GM23248 (cell line): Measurements from ENCODE around the gene ZCCHC8. TPM values are rescaled to one million over a fixed set of nuclear protein-coding genes. Genes with fewer than 3 reads are reported as not detected.

Source experiments
- DNase-seq: peaks from one replicate; pipeline ENCODE4 v3.0.0-alpha.2; 2015
- H2AFZ ChIP-seq: fragments of 200-600 bp; sonication (generic); 2 replicates; pipeline ENCODE4 v1.6.1; 2016; ENCODE audit warnings: antibody characterized with exemption
- H3F3A ChIP-seq: fragments of 200-600 bp; sonication (generic); 2 replicates; pipeline ENCODE4 v1.6.1; 2016; ENCODE audit warnings: mild to moderate bottlenecking, antibody characterized with exemption, mixed run types; ENCODE audit not compliant: insufficient read depth
- H3K27ac ChIP-seq: fragments of 200-600 bp; sonication (generic); 2 replicates; pipeline ENCODE4 v1.5.1; 2016; ENCODE audit warnings: mild to moderate bottlenecking
- H3K27me3 ChIP-seq: fragments of 200-600 bp; sonication (generic); replicated peaks from 2 replicates; pipeline ENCODE4 v1.6.1; 2016; ENCODE audit warnings: mild to moderate bottlenecking; ENCODE audit not compliant: insufficient read depth
- H3K36me3 ChIP-seq: fragments of 200-600 bp; sonication (generic); 2 replicates; pipeline ENCODE4 v1.6.1; 2016; ENCODE audit warnings: low read depth, mild to moderate bottlenecking
- H3K4me1 ChIP-seq: fragments of 200-600 bp; sonication (generic); 2 replicates; pipeline ENCODE4 v1.6.1; 2016; ENCODE audit warnings: mild to moderate bottlenecking; ENCODE audit not compliant: insufficient read depth
- H3K4me2 ChIP-seq: fragments of 200-600 bp; sonication (generic); one replicate; pipeline ENCODE4 v1.6.1; 2016; ENCODE audit warnings: mild to moderate bottlenecking; ENCODE audit not compliant: unreplicated experiment
- H3K4me3 ChIP-seq: fragments of 200-600 bp; sonication (generic); 2 replicates; pipeline ENCODE4 v1.5.1; 2016; ENCODE audit warnings: mild to moderate bottlenecking
- H3K79me2 ChIP-seq: fragments of 200-600 bp; sonication (generic); 2 replicates; pipeline ENCODE4 v1.6.1; 2016; ENCODE audit warnings: mild to moderate bottlenecking; ENCODE audit not compliant: insufficient read depth
- H3K9ac ChIP-seq: fragments of 200-600 bp; sonication (generic); 2 replicates; pipeline ENCODE4 v1.6.1; 2016; ENCODE audit warnings: mild to moderate bottlenecking
- H3K9me2 ChIP-seq: fragments of 200-600 bp; sonication (generic); 2 replicates; pipeline ENCODE4 v1.6.1; 2016; ENCODE audit warnings: mixed run types, mild to moderate bottlenecking, moderate library complexity; ENCODE audit not compliant: insufficient read depth
- H3K9me3 ChIP-seq: fragments of 200-600 bp; sonication (generic); one replicate; pipeline ENCODE4 v1.6.1; 2017; ENCODE audit warnings: low read depth
- H4K20me1 ChIP-seq: fragments of 200-600 bp; sonication (generic); 2 replicates; pipeline ENCODE4 v1.6.0; 2016; ENCODE audit not compliant: insufficient read depth
- EZH2 ChIP-seq: fragments of 200-600 bp; sonication (generic); IDR thresholded peaks from 2 replicates; pipeline ENCODE4 v1.6.1; 2018; ENCODE audit warnings: antibody characterized with exemption, mild to moderate bottlenecking; ENCODE audit not compliant: insufficient read depth, poor library complexity, severe bottlenecking
- EZH2phosphoT487 ChIP-seq: fragments of 200-600 bp; sonication (generic); IDR thresholded peaks from 2 replicates; pipeline ENCODE4 v1.6.1; 2018; ENCODE audit warnings: antibody characterized with exemption, moderate library complexity, mild to moderate bottlenecking, low read depth; ENCODE audit not compliant: insufficient read depth
- WGBS, 2 experiments: methylation state at CpG; one replicate each; pipeline ENCODE4 v1.1.6; 2015 to 2017; ENCODE audit warnings: low lambda C conversion rate in 2 of 2, low coverage in 1 of 2; ENCODE audit errors: missing lambda C conversion rate in 2 of 2; 5-methylcytosine and 5-hydroxymethylcytosine counted together
- in situ Hi-C: fragments of 300-500 bp; cut with MboI; formaldehyde crosslinking; loops from 2 replicates; pipeline ENCODE4 v1.15.0; 2020
- polyA plus RNA-seq: library from polyadenylated mRNA; unstranded; fragments of >200 nt; fragmentation: Nextera tagmentation; extraction: Ambion mirVana; gene quantifications from 2 replicates; pipeline ENCODE4 v1.2.1, GENCODE V29; 2016
- total RNA-seq: library from RNA; depleted of rRNA; stranded (reverse); fragments of >200 nt; shearing (Covaris generic); gene quantifications from 2 replicates; pipeline ENCODE4 v1.2.3, GENCODE V29; 2014

The ZCCHC8 gene
- total and polyA plus RNA-seq, 2 experiments from 2014 or later = 13.2 to 13.6 TPM

- Histone ChIP-seq H2AFZ (no peak overlapping the region), H3K9ac (no peak overlapping the region), H3K79me2 (peaks cover 2% of the 10 kb centered on the region; the same call in 1 of the 2 replicates), H3K27ac (no peak overlapping the region), H3K9me3 (no peaks in the 10 kb centered on the region), H3K9me2 (no peaks in the 10 kb centered on the region), H3K4me2 (no peak overlapping the region), H3K4me1 (0 out of 2 replicates have a peak, but pooled peaks cover 4% of the 10 kb centered on the region), H3K4me3 (no peak overlapping the region), H4K20me1 (no peaks in the 10 kb centered on the region), H3F3A (no peaks in the 10 kb centered on the region), H3K27me3 (no peaks in the 10 kb centered on the region), H3K36me3 (no peaks in the 10 kb centered on the region)
- no peak for DNase-seq
- 97% methylated on average over 5 of the region's 5 CpGs for WGBS, 2 experiments
- in situ Hi-C loops = no loop called here
- TF ChIP-seq EZH2 = no peak
- TF ChIP-seq EZH2phosphoT487 = no peak
Measured at GRCh38 chr12:122538496-122538895, 37.8 kb upstream of the ZCCHC8 start.

GRCh38 chr12:122537021-122537420 lies 36.3 kb upstream of the ZCCHC8 start:
- H3K9me2 ChIP-seq = no peaks in the 10 kb centered on the region
- in situ Hi-C loops = no loop called here
- peaks cover 15% of the 10 kb centered on the region for H3K79me2 ChIP-seq
- no peak for DNase-seq
- H3K36me3 ChIP-seq = no peaks in the 10 kb centered on the region
- H3K4me2 ChIP-seq = no peak overlapping the region
- H3K27me3 ChIP-seq = no peaks in the 10 kb centered on the region
- 0 out of 2 replicates have a peak, but pooled peaks cover 4% of the 10 kb centered on the region for H3K4me1 ChIP-seq
- H2AFZ ChIP-seq = no peak overlapping the region
- 94 to 95% methylated on average over 4 of the region's 4 CpGs for WGBS, 2 experiments
- H3K27ac ChIP-seq = no peak overlapping the region
- no peak overlapping the region for H3K9ac ChIP-seq
- no peaks in the 10 kb centered on the region for H4K20me1 ChIP-seq
- H3K4me3 ChIP-seq = no peak overlapping the region
- TF ChIP-seq EZH2 = no peak
- H3K9me3 ChIP-seq = no peaks in the 10 kb centered on the region
- H3F3A ChIP-seq = no peaks in the 10 kb centered on the region

GRCh38 chr12:122533856-122534255 lies 33.1 kb upstream of the ZCCHC8 start:
- DNase-seq = peak; percentile 47
- no peak overlapping the region for H3K9ac ChIP-seq

GRCh38 chr12:122528992-122529391 lies 28.3 kb upstream of the ZCCHC8 start:
- peaks cover 15% of the 10 kb centered on the region; the same call in 1 of the 2 replicates for H3K4me1 ChIP-seq
- no peaks in the 10 kb centered on the region for H3K9me3 ChIP-seq
- H3K4me3 ChIP-seq = no peak overlapping the region
- TF ChIP-seq EZH2 (no peak), EZH2phosphoT487 (no peak)
- H3K9me2 ChIP-seq = no peaks in the 10 kb centered on the region
- no peak overlapping the region for H3K27ac ChIP-seq
- no peak for DNase-seq
- 94 to 99% methylated on average over 6 of the region's 6 CpGs for WGBS, 2 experiments
- in situ Hi-C loops = no loop called here
- peaks cover 22% of the 10 kb centered on the region for H3F3A ChIP-seq
- H2AFZ ChIP-seq = no peak overlapping the region
- H3K36me3 ChIP-seq = peaks cover 7% of the 10 kb centered on the region; the same call in 1 of the 2 replicates
- no peak overlapping the region for H3K4me2 ChIP-seq
- H3K79me2 ChIP-seq = peaks cover 80% of the 10 kb centered on the region
- no peaks in the 10 kb centered on the region for H3K27me3 ChIP-seq
- no peak overlapping the region for H3K9ac ChIP-seq
- peaks cover 7% of the 10 kb centered on the region for H4K20me1 ChIP-seq

More at GRCh38 chr12:122533856-122534255, 33.1 kb upstream of the ZCCHC8 start:
- TF ChIP-seq EZH2phosphoT487 (no peak), EZH2 (no peak)
- no peak overlapping the region for H3K4me3 ChIP-seq
- no peaks in the 10 kb centered on the region for H3K9me3 ChIP-seq
- no peaks in the 10 kb centered on the region for H4K20me1 ChIP-seq
- H3K27me3 ChIP-seq = no peaks in the 10 kb centered on the region
- in situ Hi-C loops = no loop called here
- peaks cover 5% of the 10 kb centered on the region; the same call in 1 of the 2 replicates for H3F3A ChIP-seq
- no peak overlapping the region for H3K27ac ChIP-seq
- 0 out of 2 replicates have a peak, but pooled peaks cover 4% of the 10 kb centered on the region for H3K36me3 ChIP-seq
- H2AFZ ChIP-seq = no peak overlapping the region
- H3K4me1 ChIP-seq = 0 out of 2 replicates have a peak, but pooled peaks cover 4% of the 10 kb centered on the region
- H3K9me2 ChIP-seq = no peaks in the 10 kb centered on the region
- H3K4me2 ChIP-seq = no peak overlapping the region
- H3K79me2 ChIP-seq = peaks cover 41% of the 10 kb centered on the region
- WGBS, 2 experiments = 97 to 100% methylated on average over 2 of the region's 2 CpGs

- TF ChIP-seq EZH2phosphoT487 (no peak), EZH2 (no peak)
- Histone ChIP-seq H3K4me2 (peak overlapping the region; percentile 86), H3K4me3 (peak overlapping the region; percentile 81), H3K9me3 (no peaks in the 10 kb centered on the region), H3K9ac (peak overlapping the region; percentile 80; the same call in 1 of the 2 replicates), H3K27me3 (no peaks in the 10 kb centered on the region), H3K79me2 (peaks cover 83% of the 10 kb centered on the region), H3K36me3 (peaks cover 7% of the 10 kb centered on the region; the same call in 1 of the 2 replicates), H3K9me2 (no peaks in the 10 kb centered on the region), H4K20me1 (peaks cover 11% of the 10 kb centered on the region), H3K27ac (no peak overlapping the region), H2AFZ (peak overlapping the region; percentile 91), H3F3A (peaks cover 26% of the 10 kb centered on the region), H3K4me1 (peaks cover 18% of the 10 kb centered on the region)
- 90 to 91% methylated on average over 7 of the region's 7 CpGs for WGBS, 2 experiments
- no peak for DNase-seq
- in situ Hi-C loops = no loop called here
Measured at GRCh38 chr12:122528582-122528981, 27.9 kb upstream of the ZCCHC8 start.
